Measurements from ENCODE around the gene TYSND1.

TYSND1 gene

GRCh38 chr10:70190102-70190501, 43.6 kb upstream of the TYSND1 start:
- no peak overlapping the region for H2AFZ ChIP-seq (ENCODE audit: low read length)
- H3K9me2 ChIP-seq (replicated peaks; ENCODE audit: low read depth, low read length), result no peaks in the 10 kb centered on the region
- H3K4me3 ChIP-seq (ENCODE audit: low read length, poor library complexity, severe bottlenecking), result no peak overlapping the region

GRCh38 chr10:70188768-70189167, 42.3 kb upstream of the TYSND1 start:
- Histone ChIP-seq H3K4me3 (ENCODE audit: low read length, poor library complexity, severe bottlenecking) (no peak overlapping the region), H4K20me1 (ENCODE audit: insufficient read depth, low read length, poor library complexity, severe bottlenecking) (no peaks in the 10 kb centered on the region), H3K9ac (ENCODE audit: low read depth, low read length, poor library complexity, severe bottlenecking) (no peak overlapping the region), H3K79me2 (ENCODE audit: insufficient read depth, low read length) (no peaks in the 10 kb centered on the region), H3K4me1 (ENCODE audit: insufficient read depth, low read length, poor library complexity, severe bottlenecking) (no peaks in the 10 kb centered on the region), H2AFZ (ENCODE audit: low read length) (no peak overlapping the region), H3F3A (ENCODE audit: low read depth) (no peaks in the 10 kb centered on the region), H3K27me3 (ENCODE audit: insufficient read depth, low read length, poor library complexity, severe bottlenecking) (no peaks in the 10 kb centered on the region), H3K36me3 (ENCODE audit: insufficient read depth, low read length) (no peaks in the 10 kb centered on the region), H3K4me2 (ENCODE audit: low read depth, low read length, poor library complexity, severe bottlenecking) (no peak overlapping the region), H3K9me3 (ENCODE audit: insufficient read depth, low read depth, low read length) (no peaks in the 10 kb centered on the region), H3K9me2 (replicated peaks; ENCODE audit: low read depth, low read length) (no peaks in the 10 kb centered on the region)
- TF ChIP-seq CTCF (conservative IDR thresholded peaks at IDR 0.05; ENCODE audit: low read length), result no peak
- TF ChIP-seq EZH2phosphoT487 (IDR thresholded peaks at IDR 0.05; ENCODE audit: borderline replicate concordance), result no peak

More at GRCh38 chr10:70190102-70190501, 43.6 kb upstream of the TYSND1 start:
- Histone ChIP-seq H3K36me3 (ENCODE audit: insufficient read depth, low read length) (no peaks in the 10 kb centered on the region), H3K4me2 (ENCODE audit: low read depth, low read length, poor library complexity, severe bottlenecking) (no peak overlapping the region), H4K20me1 (ENCODE audit: insufficient read depth, low read length, poor library complexity, severe bottlenecking) (no peaks in the 10 kb centered on the region), H3F3A (ENCODE audit: low read depth) (no peaks in the 10 kb centered on the region), H3K9me3 (ENCODE audit: insufficient read depth, low read depth, low read length) (no peaks in the 10 kb centered on the region), H3K79me2 (ENCODE audit: insufficient read depth, low read length) (no peaks in the 10 kb centered on the region), H3K9ac (ENCODE audit: low read depth, low read length, poor library complexity, severe bottlenecking) (no peak overlapping the region), H3K4me1 (ENCODE audit: insufficient read depth, low read length, poor library complexity, severe bottlenecking) (no peaks in the 10 kb centered on the region), H3K27me3 (ENCODE audit: insufficient read depth, low read length, poor library complexity, severe bottlenecking) (no peaks in the 10 kb centered on the region)
- TF ChIP-seq CTCF (conservative IDR thresholded peaks at IDR 0.05; ENCODE audit: low read length), result no peak
- TF ChIP-seq EZH2phosphoT487 (IDR thresholded peaks at IDR 0.05; ENCODE audit: borderline replicate concordance), result no peak

DNA sequence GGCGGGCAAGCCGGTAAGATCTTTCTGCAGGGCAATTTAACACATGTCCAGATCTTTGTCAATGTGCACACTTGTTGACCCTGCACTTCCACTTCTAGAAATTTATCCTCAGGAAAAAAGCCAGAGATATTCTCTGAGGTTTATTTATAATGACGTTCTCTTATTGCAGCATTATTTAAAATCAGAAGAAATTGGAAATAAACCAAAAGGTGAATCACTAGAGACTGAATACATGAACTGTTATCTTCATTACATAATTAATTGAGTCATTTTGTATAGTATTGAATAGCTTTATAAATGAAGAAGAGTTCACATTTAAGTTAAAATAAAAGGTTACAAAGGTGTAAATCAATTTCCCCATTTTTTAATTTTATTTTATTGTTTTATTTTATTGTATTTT, 40.1 kb upstream of the TYSND1 start:
- Histone ChIP-seq H3K9me2 (replicated peaks; ENCODE audit: low read depth, low read length) (no peaks in the 10 kb centered on the region), H3K4me2 (ENCODE audit: low read depth, low read length, poor library complexity, severe bottlenecking) (no peak overlapping the region), H4K20me1 (ENCODE audit: insufficient read depth, low read length, poor library complexity, severe bottlenecking) (no peaks in the 10 kb centered on the region), H3K36me3 (ENCODE audit: insufficient read depth, low read length) (no peaks in the 10 kb centered on the region), H3K79me2 (ENCODE audit: insufficient read depth, low read length) (no peaks in the 10 kb centered on the region), H3K9ac (ENCODE audit: low read depth, low read length, poor library complexity, severe bottlenecking) (no peak overlapping the region), H3F3A (ENCODE audit: low read depth) (no peaks in the 10 kb centered on the region), H3K9me3 (ENCODE audit: insufficient read depth, low read depth, low read length) (no peaks in the 10 kb centered on the region), H3K27me3 (ENCODE audit: insufficient read depth, low read length, poor library complexity, severe bottlenecking) (no peaks in the 10 kb centered on the region), H3K4me3 (ENCODE audit: low read length, poor library complexity, severe bottlenecking) (no peak overlapping the region), H2AFZ (ENCODE audit: low read length) (no peak overlapping the region), H3K4me1 (ENCODE audit: insufficient read depth, low read length, poor library complexity, severe bottlenecking) (no peaks in the 10 kb centered on the region)
- TF ChIP-seq CTCF (conservative IDR thresholded peaks at IDR 0.05; ENCODE audit: low read length) (no peak), EZH2phosphoT487 (IDR thresholded peaks at IDR 0.05; ENCODE audit: borderline replicate concordance) (no peak)

Measured in Loucy (cell line).